SK-N-MC (cell line): ENCODE results near the gene ITPRID1.

ENCODE experiments used
- EZH2 ChIP-seq: fragments of 200-600 bp; sonication (generic); IDR thresholded peaks from one replicate; pipeline ENCODE4 v1.6.1; 2017; ENCODE audit warnings: antibody characterized with exemption
- POLR2AphosphoS5 ChIP-seq: IDR thresholded peaks from 2 replicates; pipeline ENCODE4 v1.6.1; 2012; ENCODE audit warnings: mild to moderate bottlenecking, low read depth, low read length, borderline replicate concordance

GRCh38 chr7:31562002-31562401 lies 48.1 kb downstream of the ITPRID1 start:
- TF ChIP-seq POLR2AphosphoS5 (no peak), EZH2 (no peak)
